Loucy (cell line): ENCODE data around the gene ACAT2.
A peak's percentile ranks its signal among the peaks of the same experiment; 100 is the strongest.
"Not testable (repeated sequence)": the region's sequence is repeated elsewhere in the genome, so short reads cannot be mapped to it uniquely, and the experiment has no call there.

Experiments
- H2AFZ ChIP-seq: fragments of 200-600 bp; sonication (generic); 2 replicates; pipeline ENCODE4 v1.6.0; 2016; ENCODE audit warnings: antibody characterized with exemption, mild to moderate bottlenecking, low read length, moderate library complexity
- H3F3A ChIP-seq: fragments of 200-600 bp; 2 replicates; pipeline ENCODE4 v1.6.0; 2016; ENCODE audit warnings: antibody characterized with exemption, low read depth, mild to moderate bottlenecking
- H3K27me3 ChIP-seq: fragments of 200-600 bp; sonication (generic); 2 replicates; pipeline ENCODE4 v1.6.1; 2014; ENCODE audit warnings: low read length, mild to moderate bottlenecking; ENCODE audit not compliant: insufficient read depth, poor library complexity, severe bottlenecking
- H3K36me3 ChIP-seq: fragments of 200-600 bp; sonication (generic); 2 replicates; pipeline ENCODE4 v1.6.1; 2016; ENCODE audit warnings: low read length; ENCODE audit not compliant: insufficient read depth
- H3K4me1 ChIP-seq: fragments of 200-600 bp; sonication (generic); 2 replicates; pipeline ENCODE4 v1.5.1; 2014; ENCODE audit warnings: low read length, mild to moderate bottlenecking; ENCODE audit not compliant: insufficient read depth, poor library complexity, severe bottlenecking
- H3K4me2 ChIP-seq: fragments of 200-600 bp; sonication (generic); 2 replicates; pipeline ENCODE4 v1.6.0; 2014; ENCODE audit warnings: antibody characterized with exemption, low read length, low read depth, mild to moderate bottlenecking; ENCODE audit not compliant: poor library complexity, severe bottlenecking
- H3K4me3 ChIP-seq: fragments of 200-600 bp; sonication (generic); 2 replicates; pipeline ENCODE4 v1.5.1; 2014; ENCODE audit warnings: low read length, mild to moderate bottlenecking, mixed read lengths; ENCODE audit not compliant: poor library complexity, severe bottlenecking
- H3K79me2 ChIP-seq: fragments of 200-600 bp; sonication (generic); 2 replicates; pipeline ENCODE4 v1.6.1; 2014; ENCODE audit warnings: low read length; ENCODE audit not compliant: insufficient read depth
- H3K9ac ChIP-seq: fragments of 200-600 bp; sonication (generic); 2 replicates; pipeline ENCODE4 v1.6.0; 2014; ENCODE audit warnings: mild to moderate bottlenecking, low read depth, low read length, moderate library complexity; ENCODE audit not compliant: poor library complexity, severe bottlenecking
- H3K9me2 ChIP-seq: fragments of 200-600 bp; sonication (generic); replicated peaks from 2 replicates; pipeline ENCODE4 v1.6.1; 2016; ENCODE audit warnings: low read depth, low read length, mixed read lengths
- H3K9me3 ChIP-seq: fragments of 200-600 bp; sonication (generic); 2 replicates; pipeline ENCODE4 v1.6.1; 2014; ENCODE audit warnings: mild to moderate bottlenecking, antibody characterized with exemption, low read length, low read depth; ENCODE audit not compliant: insufficient read depth
- H4K20me1 ChIP-seq: fragments of 200-600 bp; sonication (generic); 2 replicates; pipeline ENCODE4 v1.6.0; 2014; ENCODE audit warnings: antibody characterized with exemption, low read length, mild to moderate bottlenecking; ENCODE audit not compliant: insufficient read depth, poor library complexity, severe bottlenecking
- EZH2phosphoT487 ChIP-seq: fragments of 200-600 bp; IDR thresholded peaks from 2 replicates; pipeline ENCODE4 v1.6.1; 2018; ENCODE audit warnings: antibody characterized with exemption, mild to moderate bottlenecking, moderate library complexity, borderline replicate concordance
- TF ChIP-seq, protein P1 (sequence below): fragments of 200-600 bp; sonication (generic); conservative IDR thresholded peaks from 2 replicates; pipeline ENCODE4 v1.5.1; 2014; ENCODE audit warnings: mild to moderate bottlenecking, antibody characterized with exemption, low read length

The ACAT2 gene

GRCh38 chr6:159718634-159719033, 43.2 kb upstream of the ACAT2 start:
- Histone ChIP-seq H3K27me3 (no peaks in the 10 kb centered on the region), H3K4me3 (no peak overlapping the region), H3K9ac (no peak overlapping the region), H3K9me3 (peaks cover 5% of the 10 kb centered on the region; the same call in 1 of the 2 replicates), H4K20me1 (no peaks in the 10 kb centered on the region), H3K9me2 (no peaks in the 10 kb centered on the region), H3K36me3 (no peaks in the 10 kb centered on the region), H2AFZ (no peak overlapping the region), H3K4me1 (peaks cover 5% of the 10 kb centered on the region), H3K79me2 (peaks cover 14% of the 10 kb centered on the region; the same call in 1 of the 2 replicates), H3K4me2 (no peak overlapping the region), H3F3A (no peaks in the 10 kb centered on the region)
- no peak for TF ChIP-seq EZH2phosphoT487
- TF ChIP-seq, protein P1, sequence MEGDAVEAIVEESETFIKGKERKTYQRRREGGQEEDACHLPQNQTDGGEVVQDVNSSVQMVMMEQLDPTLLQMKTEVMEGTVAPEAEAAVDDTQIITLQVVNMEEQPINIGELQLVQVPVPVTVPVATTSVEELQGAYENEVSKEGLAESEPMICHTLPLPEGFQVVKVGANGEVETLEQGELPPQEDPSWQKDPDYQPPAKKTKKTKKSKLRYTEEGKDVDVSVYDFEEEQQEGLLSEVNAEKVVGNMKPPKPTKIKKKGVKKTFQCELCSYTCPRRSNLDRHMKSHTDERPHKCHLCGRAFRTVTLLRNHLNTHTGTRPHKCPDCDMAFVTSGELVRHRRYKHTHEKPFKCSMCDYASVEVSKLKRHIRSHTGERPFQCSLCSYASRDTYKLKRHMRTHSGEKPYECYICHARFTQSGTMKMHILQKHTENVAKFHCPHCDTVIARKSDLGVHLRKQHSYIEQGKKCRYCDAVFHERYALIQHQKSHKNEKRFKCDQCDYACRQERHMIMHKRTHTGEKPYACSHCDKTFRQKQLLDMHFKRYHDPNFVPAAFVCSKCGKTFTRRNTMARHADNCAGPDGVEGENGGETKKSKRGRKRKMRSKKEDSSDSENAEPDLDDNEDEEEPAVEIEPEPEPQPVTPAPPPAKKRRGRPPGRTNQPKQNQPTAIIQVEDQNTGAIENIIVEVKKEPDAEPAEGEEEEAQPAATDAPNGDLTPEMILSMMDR = no peak

GRCh38 chr6:159719287-159719686, 42.6 kb upstream of the ACAT2 start:
- no peaks in the 10 kb centered on the region for H3F3A ChIP-seq
- no peak overlapping the region for H3K4me2 ChIP-seq
- TF ChIP-seq, protein P1 = no peak
- TF ChIP-seq EZH2phosphoT487 = no peak
- no peaks in the 10 kb centered on the region for H3K36me3 ChIP-seq
- H3K4me3 ChIP-seq = no peak overlapping the region
- H3K9ac ChIP-seq = no peak overlapping the region
- H3K4me1 ChIP-seq = peaks cover 5% of the 10 kb centered on the region
- peaks cover 21% of the 10 kb centered on the region for H3K79me2 ChIP-seq
- no peak overlapping the region for H2AFZ ChIP-seq
- no peaks in the 10 kb centered on the region for H3K9me2 ChIP-seq
- peaks cover 5% of the 10 kb centered on the region; the same call in 1 of the 2 replicates for H3K9me3 ChIP-seq
- H3K27me3 ChIP-seq = no peaks in the 10 kb centered on the region
- no peaks in the 10 kb centered on the region for H4K20me1 ChIP-seq

DNA sequence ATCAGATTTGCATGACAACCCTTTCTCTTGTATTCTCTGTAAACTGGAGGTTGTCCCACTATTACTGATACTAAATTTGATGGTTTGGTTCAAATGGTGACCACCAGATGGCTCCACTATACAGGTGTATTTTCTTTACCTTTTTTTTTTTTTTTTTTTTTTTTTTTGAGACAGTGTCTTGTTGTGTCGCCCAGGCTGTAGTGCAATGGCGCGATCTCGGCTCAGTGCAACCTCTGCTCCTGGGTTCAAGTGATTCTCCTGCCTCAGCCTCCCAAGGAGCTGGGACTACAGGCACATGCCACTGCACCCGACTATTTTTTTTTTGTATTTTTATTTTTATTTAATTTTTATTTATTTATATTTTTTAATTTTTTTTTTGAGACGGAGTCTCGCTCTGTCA, 41.1 kb upstream of the ACAT2 start:
- Histone ChIP-seq H4K20me1 (no peaks in the 10 kb centered on the region), H3K79me2 (peaks cover 35% of the 10 kb centered on the region), H3K9ac (no peak overlapping the region), H3K4me1 (peaks cover under 1% of the 10 kb centered on the region), H3F3A (no peaks in the 10 kb centered on the region), H3K27me3 (no peaks in the 10 kb centered on the region), H3K9me2 (no peaks in the 10 kb centered on the region), H2AFZ (no peak overlapping the region), H3K9me3 (peaks cover 5% of the 10 kb centered on the region; the same call in 1 of the 2 replicates), H3K4me2 (no peak overlapping the region), H3K4me3 (no peak overlapping the region), H3K36me3 (no peaks in the 10 kb centered on the region)
- TF ChIP-seq, protein P1 = peak; percentile 55
- TF ChIP-seq EZH2phosphoT487 = no peak

GRCh38 chr6:159721981-159722380, 39.9 kb upstream of the ACAT2 start:
- H3K4me3 ChIP-seq, H3K9me3 ChIP-seq, H3K36me3 ChIP-seq, H3K9ac ChIP-seq, H4K20me1 ChIP-seq, H3K4me1 ChIP-seq, H3K9me2 ChIP-seq, H3K27me3 ChIP-seq, H2AFZ ChIP-seq, H3F3A ChIP-seq, H3K4me2 ChIP-seq: not testable (repeated sequence)
- peaks cover 45% of the 10 kb centered on the region for H3K79me2 ChIP-seq
